LNCAP (cell line): Measurements from ENCODE around the gene MID1.

Experiments
- CTCF ChIP-seq: fragments of 450-650 bp; IDR thresholded peaks from 2 replicates; pipeline ENCODE4 v1.5.1; 2017; ENCODE audit warnings: mild to moderate bottlenecking

Gene MID1

GRCh38 chrX:10450959-10451355, 169.4 kb downstream of the MID1 start:
- TF ChIP-seq CTCF, result no peak

- no peak for TF ChIP-seq CTCF
These were observed 170.0 kb downstream of the MID1 start for GRCh38 chrX:10450229-10450958.

- TF ChIP-seq CTCF, result no peak
These were observed 172.7 kb downstream of the MID1 start for GRCh38 chrX:10447564-10448214.

- no peak for TF ChIP-seq CTCF
These were observed 176.2 kb downstream of the MID1 start for GRCh38 chrX:10444204-10444603.

GRCh38 chrX:10441464-10441863, 178.9 kb downstream of the MID1 start:
- no peak for TF ChIP-seq CTCF

- TF ChIP-seq CTCF, result no peak
These were observed 187.0 kb downstream of the MID1 start for GRCh38 chrX:10433296-10433965.

- no peak for TF ChIP-seq CTCF
These were observed 190.5 kb downstream of the MID1 start for GRCh38 chrX:10429908-10430307.
